Measurements from ENCODE around the gene AFF3.

AFF3 gene

DNA sequence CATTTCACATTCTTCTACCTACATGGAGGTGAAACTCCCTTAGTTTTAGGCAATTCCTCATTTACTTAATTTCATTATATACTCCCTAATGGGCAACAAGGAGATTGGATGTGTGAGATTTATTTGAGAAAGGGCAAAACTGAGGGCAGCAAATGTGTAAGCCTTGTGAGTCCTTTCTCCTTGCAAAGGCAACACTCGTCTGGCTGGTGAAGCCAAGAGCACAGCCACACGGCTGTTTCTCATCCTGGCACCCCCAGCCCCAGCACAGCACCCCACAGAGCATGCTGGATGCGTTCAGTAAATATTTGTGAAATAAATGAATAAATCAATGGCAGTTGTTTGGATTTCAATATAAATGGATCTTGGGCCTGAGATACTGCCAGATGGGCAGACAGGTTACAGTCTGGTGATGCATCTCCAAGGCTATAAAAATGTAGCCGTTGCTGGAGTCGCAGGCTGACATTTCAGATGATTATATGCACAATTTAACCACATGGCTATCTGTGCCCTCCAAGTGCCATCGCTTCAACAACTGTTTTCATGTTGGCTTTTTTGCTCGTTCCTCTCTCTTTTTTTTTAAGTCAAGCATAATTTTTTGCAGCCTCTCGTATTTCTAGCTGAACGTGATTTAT is 498.5 kb downstream of the AFF3 start:
- H3K4me3 ChIP-seq (ENCODE audit: low read depth, low read length), result no peak overlapping the region
- TF ChIP-seq, protein P1, sequence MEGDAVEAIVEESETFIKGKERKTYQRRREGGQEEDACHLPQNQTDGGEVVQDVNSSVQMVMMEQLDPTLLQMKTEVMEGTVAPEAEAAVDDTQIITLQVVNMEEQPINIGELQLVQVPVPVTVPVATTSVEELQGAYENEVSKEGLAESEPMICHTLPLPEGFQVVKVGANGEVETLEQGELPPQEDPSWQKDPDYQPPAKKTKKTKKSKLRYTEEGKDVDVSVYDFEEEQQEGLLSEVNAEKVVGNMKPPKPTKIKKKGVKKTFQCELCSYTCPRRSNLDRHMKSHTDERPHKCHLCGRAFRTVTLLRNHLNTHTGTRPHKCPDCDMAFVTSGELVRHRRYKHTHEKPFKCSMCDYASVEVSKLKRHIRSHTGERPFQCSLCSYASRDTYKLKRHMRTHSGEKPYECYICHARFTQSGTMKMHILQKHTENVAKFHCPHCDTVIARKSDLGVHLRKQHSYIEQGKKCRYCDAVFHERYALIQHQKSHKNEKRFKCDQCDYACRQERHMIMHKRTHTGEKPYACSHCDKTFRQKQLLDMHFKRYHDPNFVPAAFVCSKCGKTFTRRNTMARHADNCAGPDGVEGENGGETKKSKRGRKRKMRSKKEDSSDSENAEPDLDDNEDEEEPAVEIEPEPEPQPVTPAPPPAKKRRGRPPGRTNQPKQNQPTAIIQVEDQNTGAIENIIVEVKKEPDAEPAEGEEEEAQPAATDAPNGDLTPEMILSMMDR (IDR thresholded peaks at IDR 0.05; ENCODE audit: control insufficient read depth, extremely low read depth, insufficient read depth), result no peak
- DNase-seq (ENCODE audit: low read depth), result no peak

DNA sequence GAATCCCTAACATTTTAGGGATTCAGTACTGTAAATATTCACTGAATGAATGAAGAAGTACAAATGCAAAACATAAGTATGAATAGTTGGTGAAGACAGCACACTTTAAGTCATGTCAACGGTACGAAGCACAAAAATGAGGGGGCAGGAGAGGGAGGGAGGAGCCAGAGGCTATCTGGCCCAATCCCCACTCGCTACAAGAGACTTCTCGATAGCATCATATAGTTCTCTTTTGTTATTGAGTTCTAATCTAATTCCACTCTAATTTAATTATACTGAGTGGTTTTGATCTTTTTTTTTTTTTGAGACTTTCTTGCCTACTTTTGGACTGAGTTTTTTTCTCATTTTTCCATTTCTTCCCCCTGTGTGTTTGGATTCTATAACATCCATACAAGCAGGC is 500.4 kb downstream of the AFF3 start:
- DNase-seq (ENCODE audit: low read depth), result no peak
- H3K4me3 ChIP-seq (ENCODE audit: low read depth, low read length), result no peak overlapping the region
- TF ChIP-seq, protein P1 (IDR thresholded peaks at IDR 0.05; ENCODE audit: control insufficient read depth, extremely low read depth, insufficient read depth), result no peak

DNA sequence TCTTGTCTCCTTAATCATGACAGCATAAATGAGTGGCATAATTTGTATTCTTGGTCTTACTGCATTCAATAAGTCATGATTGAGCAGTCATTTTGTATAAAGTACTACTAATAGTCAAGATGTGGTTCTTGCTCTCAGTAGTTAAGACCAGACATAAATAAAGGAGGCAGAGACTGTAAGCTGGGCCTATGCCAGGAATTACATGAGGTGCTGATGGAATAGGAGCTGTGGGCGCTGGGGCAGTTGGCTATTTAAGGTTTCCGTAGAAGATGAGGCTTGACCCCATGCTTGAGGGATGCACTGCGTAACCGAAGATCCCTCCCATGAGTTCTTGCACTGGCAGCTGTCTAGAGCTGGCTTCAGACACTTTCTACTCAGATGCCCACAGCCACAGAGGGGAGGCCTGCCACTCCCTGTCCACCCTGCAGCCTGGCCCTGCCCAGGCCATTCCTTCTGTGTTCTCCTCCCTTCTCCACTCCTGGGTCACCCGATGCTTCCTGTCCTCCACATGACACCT is 501.7 kb downstream of the AFF3 start:
- TF ChIP-seq, protein P1 (IDR thresholded peaks at IDR 0.05; ENCODE audit: control insufficient read depth, extremely low read depth, insufficient read depth), result no peak
- H3K4me3 ChIP-seq (ENCODE audit: low read depth, low read length), result no peak overlapping the region

DNA sequence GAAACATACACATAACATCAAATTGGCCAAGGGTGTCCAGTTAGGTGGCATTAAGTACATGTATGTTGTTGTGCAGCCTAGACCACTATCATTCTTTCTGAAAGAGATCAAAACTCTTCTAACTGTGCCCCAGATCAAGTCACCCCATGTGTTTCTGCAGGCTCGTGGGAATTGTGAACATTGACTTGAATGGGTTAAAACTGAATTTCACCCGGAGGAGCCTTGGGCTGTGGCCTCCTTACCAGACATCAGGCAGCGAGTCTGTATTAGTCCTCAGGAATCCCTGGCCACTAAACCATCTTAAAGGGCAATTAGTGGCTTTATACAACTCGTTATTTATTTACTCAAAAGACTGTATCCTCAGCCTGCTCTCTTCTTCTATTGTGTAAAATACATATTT is 503.6 kb downstream of the AFF3 start:
- no peak overlapping the region for H3K4me3 ChIP-seq (ENCODE audit: low read depth, low read length)
- TF ChIP-seq, protein P1 (IDR thresholded peaks at IDR 0.05; ENCODE audit: control insufficient read depth, extremely low read depth, insufficient read depth), result no peak
- DNase-seq (ENCODE audit: low read depth), result no peak

More for the DNA sequence above, 501.7 kb downstream of the AFF3 start:
- no peak for DNase-seq (ENCODE audit: low read depth)

DNA sequence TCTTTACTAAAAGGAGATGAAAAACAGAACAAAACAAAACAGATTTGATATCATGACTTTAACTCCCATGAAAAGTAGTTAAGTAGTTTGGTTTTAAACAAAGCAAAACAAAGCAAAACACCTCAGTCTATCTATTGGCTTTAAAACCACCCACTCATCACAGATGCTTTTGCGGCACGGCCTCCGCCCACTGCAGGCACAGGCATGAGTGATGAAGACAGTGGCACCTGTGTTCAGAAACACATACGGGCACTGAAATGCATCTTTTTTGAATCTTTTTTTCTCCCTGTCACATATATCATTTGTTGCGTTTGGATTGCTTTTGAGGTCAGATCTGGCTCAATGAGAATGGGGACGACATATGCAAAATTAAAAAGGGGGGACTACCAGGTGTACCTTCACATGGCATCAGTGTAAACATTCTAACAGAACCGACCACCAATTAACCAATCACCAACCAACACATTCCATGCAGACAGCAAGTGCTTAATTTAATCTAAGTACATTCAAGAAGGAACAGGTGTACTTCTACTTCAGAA is 505.2 kb downstream of the AFF3 start:
- TF ChIP-seq, protein P1 (IDR thresholded peaks at IDR 0.05; ENCODE audit: control insufficient read depth, extremely low read depth, insufficient read depth), result no peak
- DNase-seq (ENCODE audit: low read depth), result no peak

DNA sequence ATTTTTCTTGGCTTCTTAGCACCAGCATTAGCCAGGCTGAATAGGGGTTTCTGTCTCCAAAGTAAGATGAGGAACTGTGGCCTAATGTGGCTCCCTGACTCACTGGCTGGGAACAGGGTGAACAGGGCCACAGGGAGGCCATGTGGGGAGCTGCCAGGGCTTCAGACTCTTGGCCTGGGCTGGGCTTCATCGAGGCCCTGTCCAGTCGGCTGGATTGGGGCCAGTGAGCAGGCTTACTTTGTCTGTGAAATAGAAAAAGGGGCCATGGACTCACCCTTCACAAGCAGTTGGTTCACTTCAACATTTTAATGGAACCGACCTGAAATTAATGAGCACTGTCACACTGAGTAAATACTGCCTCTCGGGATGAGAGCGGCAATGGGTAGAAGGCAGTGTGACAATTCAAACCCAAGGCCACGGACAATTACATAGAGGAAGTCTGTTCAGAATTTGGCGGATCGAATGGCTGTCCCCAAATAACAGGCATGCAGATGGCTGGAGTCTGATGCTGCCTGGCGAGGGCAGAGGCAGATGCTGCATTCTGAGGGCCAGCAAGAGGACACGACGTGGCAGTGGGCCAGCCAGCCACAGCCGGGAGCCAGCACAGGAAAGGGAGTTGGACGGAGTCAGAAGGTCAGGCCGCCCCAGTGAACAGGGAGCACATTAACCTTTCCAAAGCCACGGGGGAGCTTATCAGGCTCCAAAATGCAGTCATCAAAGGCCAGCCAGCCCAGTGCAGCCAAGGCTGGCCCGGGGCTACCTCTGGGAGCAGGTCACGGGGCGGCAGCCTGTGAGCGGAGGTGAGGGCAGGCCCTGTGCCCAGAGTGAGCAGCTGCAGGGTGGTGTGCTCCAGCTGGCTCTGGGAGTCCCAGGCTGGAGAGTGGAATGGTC is 506.0 kb downstream of the AFF3 start:
- TF ChIP-seq, protein P1 (IDR thresholded peaks at IDR 0.05; ENCODE audit: control insufficient read depth, extremely low read depth, insufficient read depth), result no peak

More for the DNA sequence above, 505.2 kb downstream of the AFF3 start:
- H3K4me3 ChIP-seq (ENCODE audit: low read depth, low read length), result no peak overlapping the region

More for the DNA sequence above, 506.0 kb downstream of the AFF3 start:
- DNase-seq (ENCODE audit: low read depth), result no peak
- H3K4me3 ChIP-seq (ENCODE audit: low read depth, low read length), result no peak overlapping the region

Measured in LNCaP clone FGC (cell line).